T-cell (primary cell): ENCODE measurements around the gene MACROH2A1. TPM values are rescaled to one million over a fixed set of nuclear protein-coding genes. Genes with fewer than 3 reads are reported as not detected.

ENCODE experiments used
- ATAC-seq, 4 experiments: fragments of 200-7000 bp in 3 of 4; fragments of 150-1000 bp in 1 of 4; cut with Tn5 transposase; replicated peaks in 1 of 4; 1 replicate in 3 of 4; 2 replicates in 1 of 4; pipeline ENCODE4 v1.10.0; 2021; ENCODE audit warnings: moderate library complexity in 3 of 4, mild to moderate bottlenecking in 2 of 4, moderate number of reproducible peaks in 1 of 4
- CTCF ChIA-PET, 2 donors: fragments of 300-600 bp; sonication (Branson Sonifier 250); formaldehyde crosslinking; loops; one replicate each; lab custom pipeline; 2022; ENCODE audit warnings: antibody characterized with exemption in 2 of 2; lab: Charles Lee
- POLR2A ChIA-PET, 2 donors: fragments of 300-600 bp; sonication (Branson Sonifier 250); formaldehyde crosslinking; loops; one replicate each; lab custom pipeline; 2022; ENCODE audit warnings: antibody characterized with exemption in 2 of 2; lab: Charles Lee
- DNase-seq, 35 experiments: peaks; one replicate each; pipeline versions ENCODE4 v3.0.0 to v3.0.0-alpha.2; 2013 to 2023
- H3K27ac ChIP-seq: one replicate; pipeline ENCODE4 v1.5.1; 2013; ENCODE audit warnings: low read length
- H3K27me3 ChIP-seq, 2 experiments: replicated peaks in 1 of 2; 1 replicate in 1 of 2; 2 replicates in 1 of 2; pipeline versions ENCODE4 v1.6.1 to v1.7.0; 2013; ENCODE audit warnings: low read length in 1 of 2, mixed read lengths in 1 of 2; ENCODE audit not compliant: control insufficient read depth in 2 of 2, insufficient read depth in 2 of 2; ENCODE audit errors: extremely low read depth in 1 of 2
- H3K36me3 ChIP-seq, 2 donors: 1 replicate in 1 of 2; 2 replicates in 1 of 2; pipeline versions ENCODE4 v1.6.1 to v1.7.0; 2013; ENCODE audit warnings: low read length in 1 of 2; ENCODE audit not compliant: control insufficient read depth in 2 of 2, insufficient read depth in 1 of 2; ENCODE audit errors: extremely low read depth in 1 of 2
- H3K4me1 ChIP-seq, 2 experiments: 1 replicate in 1 of 2; 2 replicates in 1 of 2; pipeline versions ENCODE4 v1.6.1 to v1.7.0; 2013; ENCODE audit warnings: low read length in 2 of 2, mixed read lengths in 1 of 2; ENCODE audit not compliant: insufficient read depth in 2 of 2, control insufficient read depth in 1 of 2; ENCODE audit errors: extremely low read depth in 1 of 2
- H3K4me3 ChIP-seq, 2 donors: 1 replicate in 1 of 2; 2 replicates in 1 of 2; pipeline versions ENCODE4 v1.5.1 to v1.7.0; 2013; ENCODE audit warnings: mild to moderate bottlenecking in 2 of 2, low read length in 1 of 2, moderate library complexity in 1 of 2; ENCODE audit not compliant: control insufficient read depth in 1 of 2; ENCODE audit errors: extremely low read depth in 1 of 2
- H3K9me3 ChIP-seq: 2 replicates; pipeline ENCODE4 v1.7.0; 2013
- H3K27ac Mint-ChIP-seq, 2 donors: one replicate each; pipeline ENCODE4 v1.8.0; 2020 to 2021; ENCODE audit warnings: mild to moderate bottlenecking in 2 of 2, mixed read lengths in 2 of 2
- H3K27me3 Mint-ChIP-seq, 2 donors: one replicate each; pipeline ENCODE4 v1.8.0; 2021 to 2022; ENCODE audit warnings: mixed read lengths in 2 of 2
- H3K36me3 Mint-ChIP-seq: one replicate; pipeline ENCODE4 v1.8.0; 2021; ENCODE audit warnings: mixed read lengths
- H3K4me1 Mint-ChIP-seq, 3 donors: one replicate each; pipeline ENCODE4 v1.8.0; 2020 to 2022; ENCODE audit warnings: mixed read lengths in 3 of 3, mild to moderate bottlenecking in 1 of 3
- H3K4me3 Mint-ChIP-seq, 3 donors: one replicate each; pipeline ENCODE4 v1.8.0; 2020 to 2022; ENCODE audit warnings: mild to moderate bottlenecking in 3 of 3, mixed read lengths in 3 of 3, moderate library complexity in 3 of 3
- H3K9me3 Mint-ChIP-seq, 3 donors: one replicate each; pipeline ENCODE4 v1.8.0; 2020 to 2022; ENCODE audit warnings: mixed read lengths in 3 of 3
- WGBS: methylation state at CpG from one replicate; pipeline ENCODE4 v1.1.5; 2013; ENCODE audit warnings: missing lambda C conversion rate; ENCODE audit not compliant: insufficient coverage; 5-methylcytosine and 5-hydroxymethylcytosine counted together
- total RNA-seq, 35 experiments: library from RNA in 6 of 35; stranded (reverse) in 6 of 35; fragments of 120-200 nt in 1 of 35; gene quantifications; one replicate each; pipeline versions ENCODE4 v1.2.1 to v1.2.4 and lab custom pipeline; 2013 to 2026

Gene MACROH2A1
- total RNA-seq, 5 donors from 2014 or later (not counting 1 experiment from before 2014, with no cell fraction given): 111 to 136 (median 133) TPM

DNA sequence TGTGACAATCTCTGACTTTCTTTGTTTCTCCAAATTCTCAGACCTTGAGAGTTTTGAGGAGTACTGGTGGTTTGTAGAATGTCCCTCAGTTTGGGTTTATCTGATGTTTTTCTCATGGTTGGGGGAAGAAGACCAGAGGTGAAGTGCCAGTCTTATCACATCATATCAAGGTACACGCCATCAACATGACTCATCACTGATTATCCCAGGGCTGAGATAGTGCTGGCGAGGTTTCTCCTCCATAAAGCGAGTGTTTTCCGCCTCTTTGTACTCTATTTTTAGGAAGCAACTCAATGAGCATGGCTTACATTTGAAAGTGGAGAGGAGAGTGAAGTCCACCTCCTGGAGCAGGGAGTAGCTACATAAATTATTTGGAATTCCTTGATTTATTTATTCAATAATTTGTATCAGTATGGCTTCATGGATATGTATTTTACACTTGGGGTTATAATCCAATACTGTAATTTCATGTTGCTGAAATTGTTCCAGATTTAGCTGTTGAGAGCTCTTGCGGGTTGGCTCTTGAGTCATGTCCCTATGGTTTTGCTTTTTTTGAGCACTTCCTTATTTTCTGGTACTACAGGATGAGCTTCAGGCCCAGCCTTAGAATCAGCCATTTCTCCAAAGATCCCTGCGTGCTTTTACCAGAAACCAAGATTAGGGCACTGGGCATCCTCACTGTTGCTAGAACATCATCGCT is 24.3 kb upstream of the MACROH2A1 start:
- H3K4me1 Mint-ChIP-seq: peaks cover 0 to 11% (median 5%) of the 10 kb centered on the region in 3 donors
- no peak overlapping the region for H3K27ac Mint-ChIP-seq
- 86% methylated on average over 1 of the region's 7 CpGs for WGBS
- Histone ChIP-seq H3K9me3 (no peaks in the 10 kb centered on the region), H3K27me3 (peaks cover 0 to 3% of the 10 kb centered on the region in 2 experiments), H3K27ac (no peak overlapping the region), H3K36me3 (no peaks in the 10 kb centered on the region), H3K4me3 (no peak overlapping the region), H3K4me1 (no peaks in the 10 kb centered on the region)
- H3K27me3 Mint-ChIP-seq: peaks cover 33 to 35% of the 10 kb centered on the region in 2 donors
- no peak for DNase-seq
- ATAC-seq: no peak
- POLR2A ChIA-PET: no interaction called here
- no peaks in the 10 kb centered on the region for H3K36me3 Mint-ChIP-seq
- no peak overlapping the region for H3K4me3 Mint-ChIP-seq
- CTCF ChIA-PET: interaction anchor here in 1 of 2 donors (1.8 kb wide), 1 partner anchor 11 kb away, joined by 5 read pairs; no protein-coding TSS in a partner anchor
- peaks cover 0 to 11% (median 11%) of the 10 kb centered on the region in 3 donors for H3K9me3 Mint-ChIP-seq

DNA sequence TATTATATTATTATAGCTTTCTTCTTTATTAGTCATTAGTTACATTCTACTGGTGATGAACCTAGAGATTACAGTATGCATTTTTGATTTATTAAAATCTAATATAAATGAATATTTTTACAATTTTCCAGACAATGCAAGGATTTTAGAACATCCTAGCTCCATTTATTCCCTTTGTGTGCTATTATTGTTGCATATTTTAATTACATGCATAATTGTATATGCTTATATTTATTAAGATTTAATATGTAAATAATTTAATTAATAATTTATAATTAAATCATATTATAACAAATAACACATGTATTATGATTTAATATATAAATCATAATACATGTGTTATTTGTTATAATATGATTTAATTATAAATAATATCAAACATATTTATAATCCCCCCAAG is 23.4 kb upstream of the MACROH2A1 start:
- Histone ChIP-seq H3K27ac (no peak overlapping the region), H3K36me3 (no peaks in the 10 kb centered on the region), H3K4me3 (no peak overlapping the region), H3K27me3 (peaks cover 0 to 3% of the 10 kb centered on the region in 2 experiments), H3K9me3 (no peaks in the 10 kb centered on the region), H3K4me1 (no peaks in the 10 kb centered on the region)
- Mint-ChIP-seq H3K27me3 (peaks cover 33 to 37% of the 10 kb centered on the region in 2 donors), H3K36me3 (no peaks in the 10 kb centered on the region), H3K9me3 (peaks cover 0 to 11% (median 9%) of the 10 kb centered on the region in 3 donors), H3K4me3 (no peak overlapping the region), H3K4me1 (peaks cover 0 to 11% (median 5%) of the 10 kb centered on the region in 3 donors), H3K27ac (no peak overlapping the region)
- POLR2A ChIA-PET: no interaction called here
- ATAC-seq: no peak
- no peak for DNase-seq
- CTCF ChIA-PET: no interaction called here

DNA sequence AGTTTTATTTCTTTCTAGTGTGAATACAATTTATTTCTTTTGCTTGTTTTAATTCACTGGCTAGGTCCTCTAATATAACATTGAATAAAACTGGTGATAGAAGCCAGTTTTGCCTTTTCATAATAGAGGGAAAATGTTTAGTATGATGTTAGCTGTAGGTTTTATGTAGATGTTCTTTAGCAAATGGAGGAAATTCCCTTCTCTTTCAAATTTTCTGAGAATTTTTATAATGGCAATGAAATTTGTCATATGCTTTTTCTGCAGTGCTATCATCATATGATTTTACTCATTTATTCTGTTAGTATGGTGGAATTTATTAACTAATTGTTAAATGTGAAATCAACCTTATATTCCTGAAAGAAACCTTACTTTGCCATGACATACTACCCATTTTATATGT is 18.1 kb upstream of the MACROH2A1 start:
- no peaks in the 10 kb centered on the region for H3K4me1 Mint-ChIP-seq
- DNase-seq (no peak), ATAC-seq (no peak)
- Histone ChIP-seq H3K4me3 (no peak overlapping the region), H3K27ac (no peak overlapping the region), H3K4me1 (no peaks in the 10 kb centered on the region), H3K36me3 (no peaks in the 10 kb centered on the region), H3K9me3 (no peaks in the 10 kb centered on the region), H3K27me3 (peaks cover 0 to 3% of the 10 kb centered on the region in 2 experiments)
- H3K27ac Mint-ChIP-seq: no peak overlapping the region
- ChIA-PET CTCF (no interaction called here), POLR2A (no interaction called here)
- peaks cover 0 to 11% (median 9%) of the 10 kb centered on the region in 3 donors for H3K9me3 Mint-ChIP-seq
- no peak overlapping the region for H3K4me3 Mint-ChIP-seq
- H3K36me3 Mint-ChIP-seq: no peaks in the 10 kb centered on the region
- H3K27me3 Mint-ChIP-seq: peaks cover 24 to 29% of the 10 kb centered on the region in 2 donors

DNA sequence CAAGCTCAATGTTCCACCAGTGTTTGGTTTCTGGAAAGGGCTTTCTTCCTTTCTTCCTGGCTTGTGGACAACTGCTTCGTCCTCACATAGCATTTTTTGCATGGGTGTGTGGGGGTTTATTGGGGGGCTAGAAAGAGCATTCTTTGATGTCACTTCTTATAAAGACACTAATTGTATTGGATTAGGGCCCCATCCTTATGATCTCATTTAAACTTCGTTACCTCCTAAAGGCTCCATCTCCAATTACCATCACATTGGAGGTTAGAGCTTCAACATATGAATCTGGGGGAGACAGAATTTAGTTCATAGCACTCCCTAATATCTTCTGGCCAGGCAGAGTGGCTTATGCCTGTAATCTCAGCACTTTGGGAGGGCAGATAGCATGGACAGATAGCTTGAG is 6.1 kb upstream of the MACROH2A1 start:
- WGBS: no CpG with 5 or more reads among the region's 2 CpGs
- POLR2A ChIA-PET: no interaction called here
- ATAC-seq: no peak

DNA sequence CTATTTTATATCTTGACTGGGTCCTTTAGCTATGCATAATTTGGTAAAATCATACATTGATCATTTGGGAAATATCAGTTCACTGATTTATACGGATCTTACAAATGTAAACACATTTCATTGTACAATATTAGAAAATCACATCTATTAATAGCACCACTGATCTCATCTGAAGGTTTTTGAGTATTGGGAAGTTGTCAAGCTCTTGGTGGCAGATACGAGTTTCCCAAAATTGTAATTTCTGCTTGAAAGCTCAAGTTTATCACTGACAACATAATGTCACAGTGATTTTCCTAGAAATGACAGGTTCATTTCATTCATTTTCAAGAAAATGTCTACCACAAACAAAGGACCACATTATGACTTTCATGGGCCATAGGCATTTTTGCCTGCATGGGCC is 3.0 kb upstream of the MACROH2A1 start:
- H3K9me3 ChIP-seq: no peaks in the 10 kb centered on the region
- H3K27ac ChIP-seq: no peak overlapping the region
- no CpG with 5 or more reads among the region's 2 CpGs for WGBS
- H3K4me1 Mint-ChIP-seq: peaks cover 23 to 26% (median 26%) of the 10 kb centered on the region in 3 donors
- POLR2A ChIA-PET: no interaction called here
- no peaks in the 10 kb centered on the region for H3K36me3 ChIP-seq
- CTCF ChIA-PET: interaction anchor here (0.7 kb wide), 2 partner anchors 10 to 23 kb away, joined by 3 to 4 read pairs; no protein-coding TSS in a partner anchor
- H3K36me3 Mint-ChIP-seq: peaks cover 3% of the 10 kb centered on the region
- no peak overlapping the region for H3K4me3 Mint-ChIP-seq
- H3K27ac Mint-ChIP-seq: no peak overlapping the region
- H3K4me1 ChIP-seq: peaks cover 6 to 24% of the 10 kb centered on the region in 2 experiments
- H3K4me3 ChIP-seq: no peak overlapping the region
- DNase-seq: no peak
- H3K27me3 ChIP-seq: no peaks in the 10 kb centered on the region
- peaks cover 0 to 2% of the 10 kb centered on the region in 2 donors for H3K27me3 Mint-ChIP-seq
- peaks cover 0 to 4% (median 3%) of the 10 kb centered on the region in 3 donors for H3K9me3 Mint-ChIP-seq
- ATAC-seq: no peak

More for the DNA sequence above, 6.1 kb upstream of the MACROH2A1 start:
- H3K4me3 Mint-ChIP-seq: no peak overlapping the region
- peaks cover 0 to 1% of the 10 kb centered on the region in 2 experiments for H3K4me1 ChIP-seq
- CTCF ChIA-PET: interaction anchor here in 1 of 2 donors (1.0 kb wide), 1 partner anchor 8 kb away, joined by 3 read pairs; no protein-coding TSS in a partner anchor
- no peak overlapping the region for H3K27ac Mint-ChIP-seq
- peaks cover 4 to 6% (median 6%) of the 10 kb centered on the region in 3 donors for H3K4me1 Mint-ChIP-seq
- peaks cover 0 to 4% (median 3%) of the 10 kb centered on the region in 3 donors for H3K9me3 Mint-ChIP-seq
- no peak for DNase-seq
- H3K36me3 ChIP-seq: no peaks in the 10 kb centered on the region
- no peaks in the 10 kb centered on the region for H3K27me3 ChIP-seq
- H3K27me3 Mint-ChIP-seq: peaks cover 0 to 4% of the 10 kb centered on the region in 2 donors
- H3K9me3 ChIP-seq: no peaks in the 10 kb centered on the region
- H3K27ac ChIP-seq: no peak overlapping the region
- H3K36me3 Mint-ChIP-seq: no peaks in the 10 kb centered on the region
- no peak overlapping the region for H3K4me3 ChIP-seq

DNA sequence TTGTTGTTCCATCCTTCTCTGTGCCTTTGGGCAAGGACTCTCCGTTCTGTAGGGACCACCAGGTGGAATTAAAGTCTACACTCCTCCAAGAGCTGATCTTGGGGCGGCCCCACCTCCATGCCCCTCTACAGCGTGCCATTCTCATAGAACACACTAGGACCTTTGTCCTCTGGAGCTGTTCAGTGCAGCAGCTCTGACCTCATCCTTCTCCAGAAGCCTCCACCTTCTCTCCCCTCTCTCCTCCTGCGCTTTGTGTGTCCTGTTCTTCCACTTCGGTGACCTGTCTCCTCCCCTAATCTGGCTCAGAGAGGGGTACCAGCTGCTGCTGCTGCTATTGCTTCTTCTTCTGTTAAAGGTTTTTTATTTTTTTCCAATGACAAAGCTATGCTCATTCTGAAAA is 1.8 kb upstream of the MACROH2A1 start:
- Mint-ChIP-seq H3K27me3 (peaks cover 0 to 2% of the 10 kb centered on the region in 2 donors), H3K27ac (peak overlapping the region in 1 of 2 donors; percentile 44), H3K4me3 (peak overlapping the region; percentile 82 to 89 (median 89)), H3K4me1 (peaks cover 35 to 37% (median 35%) of the 10 kb centered on the region in 3 donors), H3K9me3 (peaks cover 0 to 4% (median 3%) of the 10 kb centered on the region in 3 donors), H3K36me3 (peaks cover 3% of the 10 kb centered on the region)
- no peaks in the 10 kb centered on the region for H3K9me3 ChIP-seq
- no peak overlapping the region for H3K4me3 ChIP-seq
- WGBS: 100% methylated on average over 2 of the region's 5 CpGs
- ChIA-PET POLR2A (no interaction called here), CTCF (no interaction called here)
- no peak for ATAC-seq
- no peaks in the 10 kb centered on the region for H3K36me3 ChIP-seq
- DNase-seq: no peak
- no peaks in the 10 kb centered on the region for H3K27me3 ChIP-seq
- H3K4me1 ChIP-seq: peaks cover 6 to 33% of the 10 kb centered on the region in 2 experiments
- H3K27ac ChIP-seq: no peak overlapping the region
